ENCODE data around the gene CEP104.

The CEP104 gene

GRCh38 chr1:3879787-3880428 lies 22.9 kb upstream of the CEP104 start:
- FAIRE-seq: no peak
- TF ChIP-seq CTCF (IDR thresholded peaks at IDR 0.05; ENCODE audit: insufficient read depth, missing control alignments): no peak
- no peak for DNase-seq (ENCODE audit: insufficient read length, low spot score)

DNA sequence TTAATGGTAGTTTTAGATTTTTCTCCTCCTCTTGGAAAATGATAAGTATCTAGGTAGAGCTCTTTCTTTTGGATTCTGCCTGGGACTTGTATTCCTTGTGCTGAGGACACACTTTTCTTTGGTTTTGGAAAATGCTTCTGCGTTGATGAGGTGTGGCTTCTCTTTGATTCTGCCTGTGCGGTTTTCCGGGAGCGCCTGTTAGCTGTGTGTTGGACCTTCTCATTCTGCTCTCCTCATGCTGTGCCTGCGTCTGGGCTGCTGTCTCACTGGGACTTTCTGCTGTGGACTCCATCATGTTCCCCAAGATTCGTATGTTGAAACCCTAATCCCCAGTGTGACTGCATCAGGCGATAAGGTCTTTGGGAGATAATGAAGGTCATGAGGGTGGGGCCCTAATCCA lies 22.1 kb upstream of the CEP104 start:
- DNase-seq (ENCODE audit: insufficient read length, low spot score) (no peak), FAIRE-seq (no peak)
- TF ChIP-seq CTCF (IDR thresholded peaks at IDR 0.05; ENCODE audit: insufficient read depth, missing control alignments): no peak

DNA sequence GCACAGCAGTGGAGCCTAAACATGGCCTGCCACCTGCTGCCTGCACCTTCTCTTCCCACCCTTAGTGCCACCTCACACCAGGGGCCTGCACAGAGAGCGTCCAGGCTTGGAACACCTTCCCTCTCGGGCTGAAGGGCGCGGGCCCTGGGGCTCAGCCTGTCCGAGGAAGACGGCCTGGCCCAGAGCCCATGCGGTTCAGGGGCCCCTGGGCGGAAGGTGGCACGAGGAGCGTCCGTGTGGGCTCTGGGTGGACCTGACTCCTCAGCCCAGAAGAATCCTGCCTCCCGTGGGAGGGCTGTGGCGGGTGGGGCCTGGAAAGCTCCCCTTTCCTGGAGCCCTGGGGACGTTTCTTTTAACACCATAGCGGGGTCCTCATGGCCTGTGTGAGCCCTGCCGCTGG lies 19.7 kb upstream of the CEP104 start:
- TF ChIP-seq CTCF (IDR thresholded peaks at IDR 0.05; ENCODE audit: insufficient read depth, missing control alignments): no peak
- FAIRE-seq: no peak

GRCh38 chr1:3874736-3875135 lies 17.7 kb upstream of the CEP104 start:
- no peak for TF ChIP-seq CTCF (IDR thresholded peaks at IDR 0.05; ENCODE audit: insufficient read depth, missing control alignments)
- DNase-seq (ENCODE audit: insufficient read length, low spot score): no peak
- no peak for FAIRE-seq

More for the DNA sequence above, 19.7 kb upstream of the CEP104 start:
- DNase-seq (ENCODE audit: insufficient read length, low spot score): no peak

DNA sequence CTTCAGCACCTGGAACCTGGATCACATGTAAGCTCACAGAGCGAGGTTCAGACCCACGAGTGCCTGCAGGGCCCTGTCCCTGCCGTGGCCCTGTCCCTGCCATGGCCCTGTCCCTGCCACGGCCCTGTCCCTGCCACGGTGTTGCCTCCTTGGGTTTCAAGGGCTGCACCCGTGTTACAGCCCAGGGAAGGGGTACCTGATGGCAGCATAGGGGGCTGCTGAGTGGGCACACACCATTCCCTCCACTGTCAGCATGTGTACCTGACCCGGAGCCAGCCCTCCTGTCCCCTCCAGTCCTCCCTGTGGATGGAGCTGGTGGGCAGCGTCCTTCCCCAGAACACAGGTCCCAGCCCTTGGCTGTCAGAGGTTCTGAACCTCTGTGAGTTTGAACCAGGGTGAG lies 15.5 kb upstream of the CEP104 start:
- TF ChIP-seq CTCF (IDR thresholded peaks at IDR 0.05; ENCODE audit: insufficient read depth, missing control alignments): no peak
- DNase-seq (ENCODE audit: insufficient read length, low spot score): no peak
- no peak for FAIRE-seq

GRCh38 chr1:3871451-3871805 lies 14.4 kb upstream of the CEP104 start:
- no peak for TF ChIP-seq CTCF (IDR thresholded peaks at IDR 0.05; ENCODE audit: insufficient read depth, missing control alignments)
- FAIRE-seq (no peak), DNase-seq (ENCODE audit: insufficient read length, low spot score) (no peak)

DNA sequence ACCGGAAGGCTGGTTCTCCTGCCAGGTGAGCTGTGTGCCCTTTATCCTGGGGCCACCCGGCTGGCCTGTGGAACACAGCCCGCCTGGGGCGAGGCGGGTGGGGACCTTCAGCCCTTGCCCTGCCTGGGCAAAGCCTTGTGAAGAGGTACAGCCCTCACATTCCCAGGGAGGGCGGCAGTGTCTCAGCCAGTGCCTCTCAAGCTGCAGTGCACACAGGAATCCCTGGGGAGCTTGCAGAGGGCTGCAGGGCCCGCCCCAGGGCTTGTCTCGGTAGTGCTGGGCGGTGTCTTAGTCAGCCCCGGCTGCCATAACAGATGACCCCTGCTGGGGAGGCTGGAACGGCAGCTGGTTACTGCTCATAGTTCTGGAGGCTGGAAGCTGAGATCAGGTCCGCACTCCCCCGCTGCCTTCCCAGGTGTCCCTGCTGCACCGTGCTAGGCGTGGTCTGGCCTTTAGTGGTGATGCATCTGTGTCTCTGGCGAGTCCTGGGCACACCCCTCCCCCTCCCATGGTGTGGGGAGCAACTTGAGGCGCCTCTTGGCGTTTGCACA lies 12.8 kb upstream of the CEP104 start:
- DNase-seq (ENCODE audit: insufficient read length, low spot score) (no peak), FAIRE-seq (no peak)
- TF ChIP-seq CTCF (IDR thresholded peaks at IDR 0.05; ENCODE audit: insufficient read depth, missing control alignments): no peak

All from D721Med (cell line).